Stimulated activated CD8-positive, alpha-beta memory T cell treated with anti-CD3 and anti-CD28 coated beads, Interleukin-2, amount 100 ng/mL, for 1 hour (primary cell): Measurements from ENCODE around the gene DPYD.

Source experiments
- DNase-seq, 2 donors: peaks; one replicate each; pipeline ENCODE4 v3.0.0-alpha.2; 2020; ENCODE audit warnings: low read depth in 2 of 2

DPYD gene

GRCh38 chr1:97202481-97203380, 718.1 kb downstream of the DPYD start:
- no peak for DNase-seq

- DNase-seq = no peak
Observed at GRCh38 chr1:97201641-97202040, 719.2 kb downstream of the DPYD start.

GRCh38 chr1:97200595-97200994, 720.2 kb downstream of the DPYD start:
- DNase-seq = no peak

- DNase-seq = no peak
Observed at GRCh38 chr1:97196825-97197516, 723.9 kb downstream of the DPYD start.

- DNase-seq = no peak
Observed at GRCh38 chr1:97192872-97193572, 727.8 kb downstream of the DPYD start.

GRCh38 chr1:97190326-97190725, 730.5 kb downstream of the DPYD start:
- no peak for DNase-seq

GRCh38 chr1:97186381-97186780, 734.5 kb downstream of the DPYD start:
- no peak for DNase-seq

GRCh38 chr1:97174039-97174704, 746.7 kb downstream of the DPYD start:
- no peak for DNase-seq

GRCh38 chr1:97170300-97170699, 750.5 kb downstream of the DPYD start:
- no peak for DNase-seq

GRCh38 chr1:97168056-97168455, 752.8 kb downstream of the DPYD start:
- DNase-seq = no peak

GRCh38 chr1:97167246-97167645, 753.6 kb downstream of the DPYD start:
- DNase-seq = no peak

GRCh38 chr1:97166626-97167025, 754.2 kb downstream of the DPYD start:
- no peak for DNase-seq

GRCh38 chr1:97164276-97164639, 756.6 kb downstream of the DPYD start:
- DNase-seq = no peak

GRCh38 chr1:97163591-97164275, 757.1 kb downstream of the DPYD start:
- DNase-seq = no peak

- no peak for DNase-seq
Observed at GRCh38 chr1:97160818-97161217, 760.0 kb downstream of the DPYD start.

GRCh38 chr1:97159342-97159741, 761.5 kb downstream of the DPYD start:
- DNase-seq = no peak

- DNase-seq = no peak
Observed at GRCh38 chr1:97158691-97159096, 762.1 kb downstream of the DPYD start.

GRCh38 chr1:97157991-97158390, 762.8 kb downstream of the DPYD start:
- no peak for DNase-seq

GRCh38 chr1:97151651-97152050, 769.2 kb downstream of the DPYD start:
- DNase-seq = no peak

- no peak for DNase-seq
Observed at GRCh38 chr1:97145321-97145956, 775.4 kb downstream of the DPYD start.

GRCh38 chr1:97144527-97144926, 776.3 kb downstream of the DPYD start:
- DNase-seq = no peak
